GM04503 (cell line): ENCODE results near the gene ZFAND5.

Experiments used
- DNase-seq: peaks from one replicate; pipeline ENCODE4 v3.0.0-alpha.2; 2012; ENCODE audit warnings: low read depth

Gene ZFAND5, protein sequence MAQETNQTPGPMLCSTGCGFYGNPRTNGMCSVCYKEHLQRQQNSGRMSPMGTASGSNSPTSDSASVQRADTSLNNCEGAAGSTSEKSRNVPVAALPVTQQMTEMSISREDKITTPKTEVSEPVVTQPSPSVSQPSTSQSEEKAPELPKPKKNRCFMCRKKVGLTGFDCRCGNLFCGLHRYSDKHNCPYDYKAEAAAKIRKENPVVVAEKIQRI

GRCh38 chr9:72364679-72365524 is at the start of gene ZFAND5:
TSS of gene ZFAND5 (minus strand) at chr9:72365208. CDS start at chr9:72360778, 4,430 bp downstream.
- peak; percentile 91 for DNase-seq

- DNase-seq = no peak
Measured at GRCh38 chr9:72412483-72413040, 47.6 kb upstream of the ZFAND5 start.

GRCh38 chr9:72410214-72410613 is 45.2 kb upstream of the ZFAND5 start:
- no peak for DNase-seq

- no peak for DNase-seq
Measured at GRCh38 chr9:72407114-72407513, 42.1 kb upstream of the ZFAND5 start.

- no peak for DNase-seq
Measured at GRCh38 chr9:72402744-72403143, 37.7 kb upstream of the ZFAND5 start.

DNA sequence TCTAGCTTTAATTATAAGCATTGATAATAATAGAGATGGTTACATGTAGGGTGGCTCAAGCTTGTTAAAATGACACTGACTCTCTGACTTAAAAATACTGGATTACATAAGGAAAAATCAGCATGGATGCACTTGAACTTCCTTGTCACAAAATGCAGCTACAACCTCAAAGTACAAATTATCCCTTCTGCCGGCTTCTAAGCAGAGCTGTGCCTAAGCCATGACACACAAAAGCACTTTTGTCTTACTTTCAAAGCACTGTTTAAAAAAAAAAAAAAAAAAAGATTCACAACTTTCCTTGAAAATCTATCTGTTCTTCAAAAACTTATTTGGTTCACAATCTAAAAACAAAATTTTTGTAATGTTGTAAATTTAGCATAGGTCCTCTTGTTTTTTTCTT is 36.4 kb upstream of the ZFAND5 start:
- no peak for DNase-seq

- no peak for DNase-seq
Measured at GRCh38 chr9:72400866-72401265, 35.9 kb upstream of the ZFAND5 start.

- DNase-seq = no peak
Measured at GRCh38 chr9:72399391-72399790, 34.4 kb upstream of the ZFAND5 start.

DNA sequence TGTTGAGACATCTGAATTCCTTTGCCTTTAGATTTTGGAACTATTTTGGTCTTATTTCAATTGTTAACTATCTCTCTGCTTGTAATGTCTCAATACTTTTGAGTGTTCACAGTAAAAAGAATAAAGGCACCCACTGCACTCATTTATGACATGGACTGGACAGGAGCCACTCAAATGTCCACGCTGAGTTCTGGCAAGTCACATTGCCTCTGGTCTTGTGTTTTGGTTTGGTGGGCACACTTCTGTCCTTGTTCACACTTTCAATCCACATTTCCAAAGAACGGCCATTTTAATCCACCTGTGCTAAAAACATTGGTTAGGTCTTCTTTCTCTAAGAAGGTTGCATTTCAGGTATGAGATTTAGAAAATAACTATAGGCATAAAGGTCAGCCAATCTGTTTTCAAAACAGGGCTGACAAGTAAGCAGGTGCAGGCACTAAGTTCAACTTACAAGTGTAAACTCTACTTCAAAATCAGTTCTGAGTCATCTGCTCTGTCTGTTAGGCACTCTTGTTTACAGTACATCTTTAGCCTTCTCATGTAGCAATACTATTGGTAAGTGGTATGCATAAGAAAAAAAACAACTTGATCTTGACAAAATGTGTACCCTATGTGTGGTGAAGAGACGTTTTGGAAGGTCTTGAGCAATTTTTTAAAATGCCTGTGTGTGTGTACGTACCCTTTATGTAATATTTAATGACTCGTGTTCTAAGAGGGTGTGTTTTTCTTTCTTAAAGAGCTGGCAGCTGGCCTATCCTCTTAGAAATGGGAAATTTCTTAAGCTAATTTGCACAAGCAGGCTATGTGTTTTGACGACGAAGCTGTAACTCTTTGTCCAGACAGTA is 31.5 kb upstream of the ZFAND5 start:
- DNase-seq = no peak

GRCh38 chr9:72394066-72394465 is 29.1 kb upstream of the ZFAND5 start:
- no peak for DNase-seq

GRCh38 chr9:72390907-72391306 is 25.9 kb upstream of the ZFAND5 start:
- no peak for DNase-seq

- no peak for DNase-seq
Measured at GRCh38 chr9:72386186-72386585, 21.2 kb upstream of the ZFAND5 start.

- DNase-seq = no peak
Measured at GRCh38 chr9:72384710-72385485, 19.9 kb upstream of the ZFAND5 start.

DNA sequence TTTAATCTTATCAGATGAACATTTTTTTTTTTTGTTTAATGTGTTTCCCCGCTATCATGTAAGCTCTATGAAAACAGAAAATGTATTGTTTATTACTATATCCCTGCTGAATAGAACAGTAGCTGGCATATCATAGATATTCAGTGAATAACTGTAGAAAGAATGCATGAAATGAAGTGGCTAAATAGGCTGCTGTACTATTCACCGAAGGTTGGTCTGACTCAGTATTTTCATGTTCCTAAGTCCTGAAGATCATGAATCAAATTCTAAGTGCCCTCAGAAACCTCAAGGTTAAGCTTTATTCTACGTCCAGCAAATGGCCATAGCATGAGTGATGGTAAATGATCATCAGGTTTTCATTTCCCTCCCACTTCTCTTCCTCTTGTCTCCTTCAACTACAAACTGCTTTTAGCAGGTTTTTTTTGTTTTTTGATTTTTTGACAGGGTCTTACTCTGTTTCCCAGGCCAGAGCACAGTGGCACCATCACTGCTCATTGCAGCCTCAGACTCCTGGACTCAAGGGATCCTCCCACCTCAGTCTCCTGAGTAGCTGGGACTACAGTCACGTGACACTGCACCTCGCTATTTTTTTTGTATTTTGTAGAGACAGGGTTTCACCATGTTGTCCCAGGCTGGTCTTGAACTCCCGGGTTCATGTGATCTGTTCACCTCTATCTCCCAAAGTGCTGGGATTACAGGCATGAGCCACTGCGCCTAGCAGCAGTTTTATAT is 19.1 kb upstream of the ZFAND5 start:
- DNase-seq = peak; percentile 83

GRCh38 chr9:72382405-72382804 is 17.4 kb upstream of the ZFAND5 start:
- DNase-seq = no peak

DNA sequence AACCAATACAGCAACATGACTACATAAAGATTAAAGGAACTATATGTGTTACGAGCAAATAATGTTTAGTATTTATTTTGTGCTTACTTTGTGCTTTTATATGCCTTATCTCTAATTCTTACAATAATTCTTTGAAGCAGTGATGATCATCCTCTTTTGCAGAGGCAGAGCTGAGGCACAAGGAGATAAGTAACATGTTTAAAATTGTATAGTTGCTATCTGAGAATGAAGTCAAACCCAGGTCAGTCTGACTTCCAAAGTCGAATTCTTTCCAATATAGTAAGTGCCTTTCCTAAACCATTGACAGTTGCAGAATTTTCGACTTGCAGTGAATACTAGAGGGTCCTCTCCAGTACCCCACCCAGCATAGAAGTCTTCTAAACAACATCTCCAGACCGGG is 12.0 kb upstream of the ZFAND5 start:
- DNase-seq = no peak

DNA sequence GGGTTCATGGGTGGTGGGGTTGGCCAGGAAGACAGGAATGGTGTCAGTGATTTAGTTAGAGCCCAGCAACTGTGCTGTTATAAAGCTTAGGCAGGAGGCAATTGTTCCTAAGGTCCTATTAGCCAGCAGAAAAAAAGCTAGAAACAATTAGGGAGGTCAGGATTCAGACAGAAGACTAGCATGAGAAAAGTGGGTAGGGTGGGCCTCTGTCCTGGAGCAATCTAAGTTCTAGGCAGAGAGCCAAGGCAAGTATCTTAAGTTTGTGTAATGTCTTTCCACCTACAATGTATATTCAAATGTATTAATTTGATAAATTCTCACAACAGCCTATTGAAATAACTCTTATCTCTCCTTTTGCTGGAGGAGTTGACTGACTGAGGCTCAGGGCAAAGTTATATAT is 6.1 kb upstream of the ZFAND5 start:
- DNase-seq = no peak

GRCh38 chr9:72365525-72366256 is 683 bp upstream of the ZFAND5 start:
- no peak for DNase-seq

DNA sequence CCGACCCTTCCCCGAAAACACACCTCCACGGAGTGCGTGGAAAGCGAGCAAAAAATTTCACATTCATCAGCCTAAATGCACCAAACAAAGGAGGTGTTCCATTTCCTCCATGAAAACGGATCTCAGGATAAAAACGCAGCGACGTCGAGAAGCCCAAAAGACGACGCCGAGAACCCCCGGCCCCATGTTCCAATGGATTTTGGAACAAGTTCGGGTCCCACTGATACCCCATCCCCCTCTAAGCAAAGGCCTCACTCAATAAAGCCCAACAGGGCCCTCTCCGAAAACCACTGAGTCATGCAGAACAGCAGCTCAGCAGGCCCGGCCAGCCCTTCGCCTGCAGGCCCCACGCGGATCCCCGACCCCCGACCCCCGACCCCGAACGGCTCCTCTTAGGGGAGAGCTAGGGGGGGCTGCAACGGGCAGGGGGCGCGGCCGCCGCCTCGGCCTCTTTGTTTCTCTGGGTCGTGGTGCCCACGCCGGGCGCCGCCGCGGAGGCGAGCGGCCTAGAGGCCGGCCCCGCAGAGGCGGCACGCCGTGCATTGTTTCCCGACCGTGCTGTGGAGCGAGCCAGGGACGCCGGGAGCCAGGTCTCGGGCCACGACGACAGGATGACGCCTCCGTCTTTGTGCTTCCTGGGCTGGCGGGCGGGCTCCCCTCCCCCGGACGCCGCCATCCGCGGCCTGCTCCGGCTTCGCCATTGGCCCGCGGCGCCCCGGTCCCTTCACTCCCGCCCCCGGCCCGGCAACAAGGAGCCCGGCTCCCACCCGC is 915 bp downstream of the ZFAND5 start:
- DNase-seq = no peak
